CD4-positive, alpha-beta T cell treated with Interleukin-12 subunit alpha and Interleukin-12 subunit beta, for 1 hour (primary cell): ENCODE measurements around the gene CAPN10.

Source experiments
- DNase-seq: peaks from one replicate; pipeline ENCODE4 v3.0.0-alpha.2; 2020

Gene CAPN10

GRCh38 chr2:240642806-240643092 lies 56.2 kb downstream of the CAPN10 start:
- DNase-seq, result no peak

GRCh38 chr2:240643093-240643810 lies 56.7 kb downstream of the CAPN10 start:
- DNase-seq, result no peak

GRCh38 chr2:240643811-240644150 lies 57.2 kb downstream of the CAPN10 start:
- DNase-seq, result no peak

- no peak for DNase-seq
Measured at GRCh38 chr2:240644171-240644651, 57.7 kb downstream of the CAPN10 start.

- DNase-seq, result no peak
Measured at GRCh38 chr2:240644859-240645301, 58.3 kb downstream of the CAPN10 start.

- no peak for DNase-seq
Measured at GRCh38 chr2:240645346-240645745, 58.8 kb downstream of the CAPN10 start.

- no peak for DNase-seq
Measured at GRCh38 chr2:240645801-240646175, 59.3 kb downstream of the CAPN10 start.

GRCh38 chr2:240646176-240646899 lies 59.8 kb downstream of the CAPN10 start:
- peak; percentile 70 for DNase-seq

- no peak for DNase-seq
Measured at GRCh38 chr2:240646900-240647502, 60.5 kb downstream of the CAPN10 start.

GRCh38 chr2:240647503-240648154 lies 61.1 kb downstream of the CAPN10 start:
- no peak for DNase-seq

GRCh38 chr2:240648155-240648649 lies 61.7 kb downstream of the CAPN10 start:
- DNase-seq, result no peak
